HepG2 (cell line): Measurements from ENCODE around the gene CUL1. TPM values are rescaled to one million over a fixed set of nuclear protein-coding genes. Genes with fewer than 3 reads are reported as not detected.

Experiments used
- ATAC-seq: fragments of 200-7000 bp; cut with Tn5 transposase; 3 replicates; pipeline ENCODE4 v1.9.1; 2020; ENCODE audit warnings: mild to moderate bottlenecking, moderate library complexity
- BruUV-seq: library from RNA; stranded (reverse); fragments of 400-500 nt; replicated peaks from 2 replicates; lab custom pipeline; 2021; lab: Mats Ljungman, UMichigan
- CTCF ChIA-PET: fragments of 300-600 bp; formaldehyde crosslinking; extraction: SDS; loops from one replicate; lab custom pipeline; 2021; ENCODE audit warnings: low total read pairs, inconsistent platforms, low intra/inter-chr PET ratio; lab: Yijun Ruan, JAX
- POLR2A ChIA-PET: fragments of 350-600 bp; sonication (Branson Sonifier 250); formaldehyde crosslinking; loops from one replicate; lab custom pipeline; 2020; ENCODE audit warnings: antibody characterized with exemption, inconsistent platforms; lab: Yijun Ruan, JAX
- DNase-seq: peaks from one replicate; pipeline ENCODE4 v3.0.0-alpha.2; 2015; ENCODE audit warnings: low spot score
- FAIRE-seq: peaks from 3 replicates; lab custom pipeline; 2011; peaks lifted over from hg19 to GRCh38; lab: Jason Lieb, UNC
- H2AFZ ChIP-seq: one replicate; pipeline ENCODE4 v1.6.1; 2011; ENCODE audit warnings: low read length, inconsistent platforms
- H3K27ac ChIP-seq: fragments of 300-600 bp; 3 replicates; pipeline ENCODE4 v1.8.0; 2011; ENCODE audit warnings: mixed run types, mild to moderate bottlenecking, mixed read lengths, low read length, inconsistent platforms; ENCODE audit not compliant: insufficient read depth; ENCODE audit errors: extremely low read length
- H3K27me3 ChIP-seq, 2 experiments: fragments of 200-600 bp in 1 of 2; 2 replicates in 1 of 2; 3 replicates in 1 of 2; pipeline versions ENCODE4 v1.6.0 to v1.8.0; 2011; ENCODE audit warnings: low read length in 2 of 2, mild to moderate bottlenecking in 2 of 2, moderate library complexity in 2 of 2, inconsistent platforms in 1 of 2; ENCODE audit not compliant: insufficient read depth in 2 of 2, control insufficient read depth in 1 of 2
- H3K36me3 ChIP-seq, 2 experiments: fragments of 200-600 bp in 1 of 2; replicated peaks in 1 of 2; 2 replicates in 1 of 2; 3 replicates in 1 of 2; pipeline versions ENCODE4 v1.5.1 to v1.8.0; 2011; ENCODE audit warnings: low read length in 2 of 2, inconsistent platforms in 1 of 2; ENCODE audit not compliant: insufficient read depth in 2 of 2, control insufficient read depth in 1 of 2
- H3K4me1 ChIP-seq: 2 replicates; pipeline ENCODE4 v1.5.1; 2012; ENCODE audit warnings: low read length, inconsistent platforms; ENCODE audit not compliant: insufficient read depth
- H3K4me2 ChIP-seq: 2 replicates; pipeline ENCODE4 v1.6.0; 2011; ENCODE audit warnings: low read depth, low read length, inconsistent platforms
- H3K4me3 ChIP-seq, 3 experiments: fragments of 200-600 bp in 1 of 3; sonication (generic), shearing (Covaris generic) in 1 of 3; replicated peaks in 1 of 3; 2 replicates each; pipeline ENCODE4 v1.5.1; 2011 to 2016; ENCODE audit warnings: low read length in 3 of 3, inconsistent platforms in 2 of 3, low read depth in 2 of 3, mild to moderate bottlenecking in 2 of 3, control low read depth in 1 of 3, mixed read lengths in 1 of 3; ENCODE audit not compliant: insufficient read depth in 1 of 3
- H3K79me2 ChIP-seq: one replicate; pipeline ENCODE4 v1.6.1; 2011; ENCODE audit warnings: low read length, inconsistent platforms; ENCODE audit not compliant: insufficient read depth
- H3K9ac ChIP-seq: 2 replicates; pipeline ENCODE4 v1.6.0; 2011; ENCODE audit warnings: mild to moderate bottlenecking, low read depth, low read length, inconsistent platforms; ENCODE audit not compliant: insufficient read depth
- H3K9me3 ChIP-seq: 2 replicates; pipeline ENCODE4 v1.5.1; 2012; ENCODE audit warnings: mild to moderate bottlenecking, low read length
- H4K20me1 ChIP-seq: 2 replicates; pipeline ENCODE4 v1.6.0; 2011; ENCODE audit warnings: inconsistent platforms, mild to moderate bottlenecking, low read length, moderate library complexity; ENCODE audit not compliant: insufficient read depth
- AKAP8 ChIP-seq: sonication (generic); formaldehyde crosslinking; IDR thresholded peaks from 2 replicates; pipeline ENCODE4 v1.5.1; 2020; ENCODE audit warnings: mild to moderate bottlenecking, missing genetic modification reagents
- ARID2 ChIP-seq: sonication (generic); formaldehyde crosslinking; IDR thresholded peaks from 2 replicates; pipeline ENCODE4 v1.8.1; 2022; ENCODE audit warnings: mild to moderate bottlenecking, missing genetic modification reagents, borderline replicate concordance
- ASH2L ChIP-seq: fragments of 300-600, 200-600 bp; sonication (generic); IDR thresholded peaks from 2 replicates; pipeline ENCODE4 v1.7.0; 2017; ENCODE audit warnings: low read depth, mild to moderate bottlenecking, moderate library complexity, mixed read lengths, low read length; ENCODE audit not compliant: insufficient read length
- CCDC6 ChIP-seq: sonication (generic); formaldehyde crosslinking; IDR thresholded peaks from 2 replicates; pipeline ENCODE4 v1.8.1; 2022; ENCODE audit warnings: mild to moderate bottlenecking, missing genetic modification reagents, moderate library complexity
- DMAP1 ChIP-seq: IDR thresholded peaks from 2 replicates; pipeline ENCODE4 v1.6.1; 2016
- RAD21 ChIP-seq: fragments of 450-650 bp; formaldehyde crosslinking; IDR thresholded peaks from 2 replicates; pipeline ENCODE4 v1.5.0; 2020; ENCODE audit warnings: mild to moderate bottlenecking
- RFX1 ChIP-seq: fragments of 450-650 bp; IDR thresholded peaks from 2 replicates; pipeline ENCODE4 v1.6.1; 2017
- SMAD1 ChIP-seq: sonication (generic); formaldehyde crosslinking; IDR thresholded peaks from 2 replicates; pipeline ENCODE4 v1.4.0; 2020; ENCODE audit warnings: missing genetic modification reagents, low read depth, mild to moderate bottlenecking, borderline replicate concordance
- SMARCC2 ChIP-seq: fragments of 450-650 bp; IDR thresholded peaks from 2 replicates; pipeline ENCODE4 v1.6.1; 2017; ENCODE audit warnings: antibody characterized with exemption, mild to moderate bottlenecking
- SOX6 ChIP-seq, 2 experiments: fragments of 450-650 bp in 1 of 2; sonication (generic) in 1 of 2; formaldehyde crosslinking in 1 of 2; IDR thresholded peaks; 2 replicates each; pipeline versions ENCODE4 v1.4.0 to v1.6.1; 2017 to 2020; ENCODE audit warnings: antibody characterized with exemption in 1 of 2, mild to moderate bottlenecking in 1 of 2, missing genetic modification reagents in 1 of 2
- ZBTB38 ChIP-seq: sonication (generic); formaldehyde crosslinking; IDR thresholded peaks from 2 replicates; pipeline ENCODE4 v1.5.1; 2020; ENCODE audit warnings: mild to moderate bottlenecking, missing genetic modification reagents
- ZBTB7B ChIP-seq: sonication (generic); formaldehyde crosslinking; IDR thresholded peaks from 2 replicates; pipeline ENCODE4 v1.4.0; 2020; ENCODE audit warnings: missing genetic modification reagents
- ZC3H13 ChIP-seq: sonication (generic); formaldehyde crosslinking; IDR thresholded peaks from 2 replicates; pipeline ENCODE4 v1.8.1; 2023; ENCODE audit warnings: mild to moderate bottlenecking, missing genetic modification reagents, moderate library complexity
- ZMYM3 ChIP-seq: sonication (generic); formaldehyde crosslinking; IDR thresholded peaks from 2 replicates; pipeline ENCODE4 v1.5.1; 2020; ENCODE audit warnings: mild to moderate bottlenecking, missing genetic modification reagents
- ZSCAN21 ChIP-seq: sonication (generic); formaldehyde crosslinking; IDR thresholded peaks from 2 replicates; pipeline ENCODE4 v1.8.0; 2022; ENCODE audit warnings: mild to moderate bottlenecking, missing genetic modification reagents, moderate library complexity, borderline replicate concordance
- WGBS: methylation state at CpG from one replicate; pipeline ENCODE4 v1.1.6; 2017; ENCODE audit warnings: low lambda C conversion rate; 5-methylcytosine and 5-hydroxymethylcytosine counted together
- in situ Hi-C: cut with HindIII; loops from 2 replicates; pipeline ENCODE4 v1.10.0; 2017; ENCODE audit warnings: low pct_unique_long_range_greater_than_20kb; ENCODE audit not compliant: extremely low pct_ligation_motif_present
- intact Hi-C: fragments of 100-400 bp; cut with micrococcal nuclease; formaldehyde crosslinking; loops from one replicate; pipeline ENCODE4 v1.10.0; 2022; ENCODE audit not compliant: unreplicated experiment
- polyA plus RNA-seq, 8 experiments: library from polyadenylated mRNA; depleted of rRNA in 3 of 8; stranded (reverse) in 7 of 8; unstranded in 1 of 8; fragments of >200 nt; fragmentation: Illumina TruSeq in 4 of 8; extraction: Trizol in 4 of 8; gene quantifications; 2 replicates each; pipeline versions ENCODE4 v1.2.1 to v1.2.3, GENCODE V29; 2011 to 2016; ENCODE audit warnings: low read depth in 4 of 8, missing spikeins in 1 of 8, mixed read lengths in 1 of 8; ENCODE audit not compliant: insufficient read depth in 1 of 8
- total RNA-seq, 5 experiments: library from RNA; depleted of rRNA; stranded (reverse); fragments of >200 nt; fragmentation: Illumina TruSeq; extraction: Trizol; gene quantifications; 2 replicates each; pipeline ENCODE4 v1.2.3, GENCODE V29; 2016; ENCODE audit warnings: low read depth in 1 of 5
- TF ChIP-seq, protein P1 (sequence below): sonication (generic); formaldehyde crosslinking; IDR thresholded peaks from 2 replicates; pipeline ENCODE4 v1.5.0; 2020; ENCODE audit warnings: mild to moderate bottlenecking, missing genetic modification reagents
- TF ChIP-seq, protein P2 (sequence below): sonication (generic); formaldehyde crosslinking; IDR thresholded peaks from 2 replicates; pipeline ENCODE4 v1.5.1; 2020; ENCODE audit warnings: mild to moderate bottlenecking, missing genetic modification reagents, moderate library complexity
- TF ChIP-seq, protein P3 (sequence below): sonication (generic); formaldehyde crosslinking; conservative IDR thresholded peaks from 2 replicates; pipeline ENCODE4 v1.8.1; 2023; ENCODE audit warnings: missing genetic modification reagents

Gene CUL1
- total and polyA plus RNA-seq, 2 of the 13 experiments (the other 11 are each of a cell fraction or from before 2014, with no cell fraction given): 30.1 to 45.9 TPM

DNA sequence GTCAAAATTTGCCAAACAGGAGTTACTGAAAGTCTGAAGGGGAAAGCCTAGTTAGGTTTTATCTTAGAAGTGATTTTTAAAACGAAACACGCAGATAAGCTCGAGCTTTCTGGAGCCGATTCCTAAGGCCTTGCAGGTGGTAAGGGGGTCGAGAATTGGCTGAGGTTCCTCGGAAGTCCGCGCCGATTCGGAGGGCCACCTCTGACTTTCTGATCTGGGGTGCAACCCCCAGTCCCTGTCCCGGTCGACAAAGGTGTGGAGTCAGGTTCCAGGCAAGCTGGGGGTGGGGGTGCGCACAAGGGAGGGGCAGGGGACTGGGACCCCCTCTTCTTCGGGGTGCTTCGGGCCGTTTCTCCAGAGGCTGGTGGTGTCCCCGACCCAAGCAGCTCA lies 701 bp upstream of the CUL1 start:
- Histone ChIP-seq H3K4me2 (peak overlapping the region; percentile 78), H3K27ac (peak overlapping the region; percentile 98), H4K20me1 (peaks cover 22% of the 10 kb centered on the region), H2AFZ (no peak overlapping the region), H3K9ac (peak overlapping the region; percentile 99), H3K4me3 (peak overlapping the region; percentile 84 to 89 (median 88)), H3K36me3 (no peaks in the 10 kb centered on the region), H3K9me3 (no peaks in the 10 kb centered on the region), H3K27me3 (no peaks in the 10 kb centered on the region), H3K4me1 (peaks cover 42% of the 10 kb centered on the region), H3K79me2 (peaks cover 39% of the 10 kb centered on the region)
- FAIRE-seq (no peak), ATAC-seq (no peak), DNase-seq (no peak)
- BruUV-seq: no TSS peak
- ChIA-PET CTCF (no interaction called here), POLR2A (interaction anchor here (0.7 to 1.8 kb wide), 4 partner anchors 10 to 442 kb away, joined by 3 to 7 read pairs (median 4); no protein-coding TSS in a partner anchor)
- in situ Hi-C loops: no loop called here
- intact Hi-C loops: loop anchor here (10.0 kb wide), 2 partner anchors 123 to 267 kb away; no protein-coding TSS in a partner anchor
- WGBS: 11% methylated on average over 9 of the region's 17 CpGs
- TF ChIP-seq CCDC6 (CRISPR knock-in tag) (0 out of 2 replicates have a peak, but pooled peaks have one; percentile 63), RFX1 (no peak), RAD21 (CRISPR knock-in tag) (no peak), SOX6 (IDR thresholded peaks at IDR 0.05) (no peak), SOX6 (CRISPR knock-in tag; IDR thresholded peaks at IDR 0.05) (no peak), SMARCC2 (no peak), AKAP8 (CRISPR knock-in tag) (no peak), ASH2L (peak; percentile 60), SMAD1 (CRISPR knock-in tag) (no peak), DMAP1 (0 out of 2 replicates have a peak, but pooled peaks have one; percentile 1), ZC3H13 (CRISPR knock-in tag) (0 out of 2 replicates have a peak, but pooled peaks have one; percentile 20), ZBTB38 (CRISPR knock-in tag) (0 out of 2 replicates have a peak, but pooled peaks have one; percentile 3), ARID2 (CRISPR knock-in tag) (peak; percentile 44; the same call in 1 of the 2 replicates), ZBTB7B (CRISPR knock-in tag) (no peak), ZMYM3 (CRISPR knock-in tag) (no peak), ZSCAN21 (no peak)
- TF ChIP-seq, protein P1, sequence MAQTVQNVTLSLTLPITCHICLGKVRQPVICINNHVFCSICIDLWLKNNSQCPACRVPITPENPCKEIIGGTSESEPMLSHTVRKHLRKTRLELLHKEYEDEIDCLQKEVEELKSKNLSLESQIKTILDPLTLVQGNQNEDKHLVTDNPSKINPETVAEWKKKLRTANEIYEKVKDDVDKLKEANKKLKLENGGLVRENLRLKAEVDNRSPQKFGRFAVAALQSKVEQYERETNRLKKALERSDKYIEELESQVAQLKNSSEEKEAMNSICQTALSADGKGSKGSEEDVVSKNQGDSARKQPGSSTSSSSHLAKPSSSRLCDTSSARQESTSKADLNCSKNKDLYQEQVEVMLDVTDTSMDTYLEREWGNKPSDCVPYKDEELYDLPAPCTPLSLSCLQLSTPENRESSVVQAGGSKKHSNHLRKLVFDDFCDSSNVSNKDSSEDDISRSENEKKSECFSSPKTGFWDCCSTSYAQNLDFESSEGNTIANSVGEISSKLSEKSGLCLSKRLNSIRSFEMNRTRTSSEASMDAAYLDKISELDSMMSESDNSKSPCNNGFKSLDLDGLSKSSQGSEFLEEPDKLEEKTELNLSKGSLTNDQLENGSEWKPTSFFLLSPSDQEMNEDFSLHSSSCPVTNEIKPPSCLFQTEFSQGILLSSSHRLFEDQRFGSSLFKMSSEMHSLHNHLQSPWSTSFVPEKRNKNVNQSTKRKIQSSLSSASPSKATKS: no peak
- TF ChIP-seq, protein P2, sequence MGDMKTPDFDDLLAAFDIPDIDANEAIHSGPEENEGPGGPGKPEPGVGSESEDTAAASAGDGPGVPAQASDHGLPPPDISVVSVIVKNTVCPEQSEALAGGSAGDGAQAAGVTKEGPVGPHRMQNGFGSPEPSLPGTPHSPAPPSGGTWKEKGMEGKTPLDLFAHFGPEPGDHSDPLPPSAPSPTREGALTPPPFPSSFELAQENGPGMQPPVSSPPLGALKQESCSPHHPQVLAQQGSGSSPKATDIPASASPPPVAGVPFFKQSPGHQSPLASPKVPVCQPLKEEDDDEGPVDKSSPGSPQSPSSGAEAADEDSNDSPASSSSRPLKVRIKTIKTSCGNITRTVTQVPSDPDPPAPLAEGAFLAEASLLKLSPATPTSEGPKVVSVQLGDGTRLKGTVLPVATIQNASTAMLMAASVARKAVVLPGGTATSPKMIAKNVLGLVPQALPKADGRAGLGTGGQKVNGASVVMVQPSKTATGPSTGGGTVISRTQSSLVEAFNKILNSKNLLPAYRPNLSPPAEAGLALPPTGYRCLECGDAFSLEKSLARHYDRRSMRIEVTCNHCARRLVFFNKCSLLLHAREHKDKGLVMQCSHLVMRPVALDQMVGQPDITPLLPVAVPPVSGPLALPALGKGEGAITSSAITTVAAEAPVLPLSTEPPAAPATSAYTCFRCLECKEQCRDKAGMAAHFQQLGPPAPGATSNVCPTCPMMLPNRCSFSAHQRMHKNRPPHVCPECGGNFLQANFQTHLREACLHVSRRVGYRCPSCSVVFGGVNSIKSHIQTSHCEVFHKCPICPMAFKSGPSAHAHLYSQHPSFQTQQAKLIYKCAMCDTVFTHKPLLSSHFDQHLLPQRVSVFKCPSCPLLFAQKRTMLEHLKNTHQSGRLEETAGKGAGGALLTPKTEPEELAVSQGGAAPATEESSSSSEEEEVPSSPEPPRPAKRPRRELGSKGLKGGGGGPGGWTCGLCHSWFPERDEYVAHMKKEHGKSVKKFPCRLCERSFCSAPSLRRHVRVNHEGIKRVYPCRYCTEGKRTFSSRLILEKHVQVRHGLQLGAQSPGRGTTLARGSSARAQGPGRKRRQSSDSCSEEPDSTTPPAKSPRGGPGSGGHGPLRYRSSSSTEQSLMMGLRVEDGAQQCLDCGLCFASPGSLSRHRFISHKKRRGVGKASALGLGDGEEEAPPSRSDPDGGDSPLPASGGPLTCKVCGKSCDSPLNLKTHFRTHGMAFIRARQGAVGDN (CRISPR knock-in tag): no peak
- TF ChIP-seq, protein P3, sequence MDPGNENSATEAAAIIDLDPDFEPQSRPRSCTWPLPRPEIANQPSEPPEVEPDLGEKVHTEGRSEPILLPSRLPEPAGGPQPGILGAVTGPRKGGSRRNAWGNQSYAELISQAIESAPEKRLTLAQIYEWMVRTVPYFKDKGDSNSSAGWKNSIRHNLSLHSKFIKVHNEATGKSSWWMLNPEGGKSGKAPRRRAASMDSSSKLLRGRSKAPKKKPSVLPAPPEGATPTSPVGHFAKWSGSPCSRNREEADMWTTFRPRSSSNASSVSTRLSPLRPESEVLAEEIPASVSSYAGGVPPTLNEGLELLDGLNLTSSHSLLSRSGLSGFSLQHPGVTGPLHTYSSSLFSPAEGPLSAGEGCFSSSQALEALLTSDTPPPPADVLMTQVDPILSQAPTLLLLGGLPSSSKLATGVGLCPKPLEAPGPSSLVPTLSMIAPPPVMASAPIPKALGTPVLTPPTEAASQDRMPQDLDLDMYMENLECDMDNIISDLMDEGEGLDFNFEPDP: 0 out of 2 replicates have a peak, but pooled peaks have one; percentile 60
